Keratinocyte (primary cell): Measurements from ENCODE around the gene MAP1LC3A. TPM values are rescaled to one million over a fixed set of nuclear protein-coding genes. Genes with fewer than 3 reads are reported as not detected.
"Not testable (repeated sequence)": the region's sequence is repeated elsewhere in the genome, so short reads cannot be mapped to it uniquely, and the experiment has no call there.

Source experiments
- DNase-seq: peaks from one replicate; pipeline ENCODE4 v3.0.0-alpha.2; 2011; ENCODE audit warnings: low read depth, missing footprints, low spot score
- FAIRE-seq: peaks from 2 replicates; lab custom pipeline; 2011; peaks lifted over from hg19 to GRCh38; lab: Jason Lieb, UNC
- H2AFZ ChIP-seq: 2 replicates; pipeline ENCODE4 v1.6.0; 2012; ENCODE audit warnings: low read length, control low read depth, inconsistent platforms; ENCODE audit not compliant: control insufficient read depth
- H3K27ac ChIP-seq: 2 replicates; pipeline ENCODE4 v1.5.1; 2011; ENCODE audit warnings: low read length; ENCODE audit not compliant: control insufficient read depth, insufficient read depth
- H3K27me3 ChIP-seq: 3 replicates; pipeline ENCODE4 v1.6.0; 2011; ENCODE audit warnings: low read length; ENCODE audit not compliant: control insufficient read depth, insufficient read depth; ENCODE audit errors: extremely low read depth
- H3K36me3 ChIP-seq, 2 experiments: 2 replicates in 1 of 2; 3 replicates in 1 of 2; pipeline ENCODE4 v1.5.1; 2011; ENCODE audit warnings: low read length in 2 of 2, mild to moderate bottlenecking in 1 of 2; ENCODE audit not compliant: control insufficient read depth in 2 of 2, insufficient read depth in 2 of 2; ENCODE audit errors: extremely low read depth in 1 of 2
- H3K4me1 ChIP-seq: 3 replicates; pipeline ENCODE4 v1.5.1; 2011; ENCODE audit warnings: low read length; ENCODE audit not compliant: control insufficient read depth, insufficient read depth; ENCODE audit errors: extremely low read depth
- H3K4me2 ChIP-seq: 3 replicates; pipeline ENCODE4 v1.6.0; 2011; ENCODE audit warnings: low read depth, low read length; ENCODE audit not compliant: control insufficient read depth, insufficient read depth; ENCODE audit errors: extremely low read depth
- H3K4me3 ChIP-seq, 3 experiments: fragments of 200-600 bp in 1 of 3; sonication (generic) in 1 of 3; 2 replicates in 2 of 3; 3 replicates in 1 of 3; pipeline ENCODE4 v1.5.1; 2011 to 2016; ENCODE audit warnings: low read length in 3 of 3, mild to moderate bottlenecking in 3 of 3, control low read depth in 2 of 3, inconsistent platforms in 1 of 3, low read depth in 1 of 3, mixed read lengths in 1 of 3, mixed run types in 1 of 3, moderate library complexity in 1 of 3; ENCODE audit not compliant: control insufficient read depth in 2 of 3, insufficient read depth in 2 of 3; ENCODE audit errors: extremely low read depth in 1 of 3
- H3K79me2 ChIP-seq: 2 replicates; pipeline ENCODE4 v1.6.0; 2012; ENCODE audit warnings: low read length; ENCODE audit not compliant: control insufficient read depth, insufficient read depth
- H3K9ac ChIP-seq: 3 replicates; pipeline ENCODE4 v1.6.0; 2011; ENCODE audit warnings: low read length; ENCODE audit not compliant: control insufficient read depth, insufficient read depth; ENCODE audit errors: extremely low read depth
- H3K9me1 ChIP-seq: 3 replicates; pipeline ENCODE4 v1.6.0; 2011; ENCODE audit warnings: low read length; ENCODE audit not compliant: control insufficient read depth, insufficient read depth; ENCODE audit errors: extremely low read depth
- H3K9me3 ChIP-seq: 2 replicates; pipeline ENCODE4 v1.5.1; 2012; ENCODE audit warnings: low read depth, low read length; ENCODE audit not compliant: control insufficient read depth
- H4K20me1 ChIP-seq: 3 replicates; pipeline ENCODE4 v1.6.0; 2011; ENCODE audit warnings: low read length; ENCODE audit not compliant: control insufficient read depth, insufficient read depth; ENCODE audit errors: extremely low read depth
- EZH2 ChIP-seq: IDR thresholded peaks from one replicate; pipeline ENCODE4 v1.6.1; 2012; ENCODE audit warnings: inconsistent platforms, mild to moderate bottlenecking, low read length, moderate library complexity
- dilution Hi-C: fragments of 300-500 bp; cut with MboI; formaldehyde crosslinking; loops from one replicate; pipeline ENCODE4 v1.7.0; 2020; ENCODE audit warnings: low sequenced_read_pairs; ENCODE audit not compliant: extremely low pct_ligation_motif_present
- polyA plus RNA-seq, 5 experiments: library from polyadenylated mRNA; depleted of rRNA in 3 of 5; stranded (reverse) in 3 of 5; stranded (forward) in 1 of 5; unstranded in 1 of 5; fragments of >200 nt; gene quantifications; 1 replicate in 1 of 5; 2 replicates in 3 of 5; 3 replicates in 1 of 5; pipeline versions ENCODE4 v1.2.1 to v1.2.3, GENCODE V29; 2011 to 2012; ENCODE audit warnings: missing spikeins in 2 of 5, low read depth in 1 of 5, low replicate concordance in 1 of 5
- TF ChIP-seq, protein P1 (sequence below), 3 experiments: IDR thresholded peaks in 1 of 3; conservative IDR thresholded peaks in 1 of 3; optimal IDR thresholded peaks in 1 of 3; 2 replicates in 2 of 3; 3 replicates in 1 of 3; pipeline versions ENCODE3 to v1.5.1; 2011; ENCODE audit warnings: low read length in 3 of 3, mild to moderate bottlenecking in 3 of 3, moderate library complexity in 2 of 3, control low read depth in 1 of 3, inconsistent platforms in 1 of 3; ENCODE audit not compliant: insufficient read depth in 2 of 3; ENCODE audit errors: extremely low read depth in 1 of 3

The MAP1LC3A gene
- polyA plus RNA-seq, 1 donor (not counting 4 experiments of a cell fraction or from before 2014, with no cell fraction given): 1.7 TPM

DNA sequence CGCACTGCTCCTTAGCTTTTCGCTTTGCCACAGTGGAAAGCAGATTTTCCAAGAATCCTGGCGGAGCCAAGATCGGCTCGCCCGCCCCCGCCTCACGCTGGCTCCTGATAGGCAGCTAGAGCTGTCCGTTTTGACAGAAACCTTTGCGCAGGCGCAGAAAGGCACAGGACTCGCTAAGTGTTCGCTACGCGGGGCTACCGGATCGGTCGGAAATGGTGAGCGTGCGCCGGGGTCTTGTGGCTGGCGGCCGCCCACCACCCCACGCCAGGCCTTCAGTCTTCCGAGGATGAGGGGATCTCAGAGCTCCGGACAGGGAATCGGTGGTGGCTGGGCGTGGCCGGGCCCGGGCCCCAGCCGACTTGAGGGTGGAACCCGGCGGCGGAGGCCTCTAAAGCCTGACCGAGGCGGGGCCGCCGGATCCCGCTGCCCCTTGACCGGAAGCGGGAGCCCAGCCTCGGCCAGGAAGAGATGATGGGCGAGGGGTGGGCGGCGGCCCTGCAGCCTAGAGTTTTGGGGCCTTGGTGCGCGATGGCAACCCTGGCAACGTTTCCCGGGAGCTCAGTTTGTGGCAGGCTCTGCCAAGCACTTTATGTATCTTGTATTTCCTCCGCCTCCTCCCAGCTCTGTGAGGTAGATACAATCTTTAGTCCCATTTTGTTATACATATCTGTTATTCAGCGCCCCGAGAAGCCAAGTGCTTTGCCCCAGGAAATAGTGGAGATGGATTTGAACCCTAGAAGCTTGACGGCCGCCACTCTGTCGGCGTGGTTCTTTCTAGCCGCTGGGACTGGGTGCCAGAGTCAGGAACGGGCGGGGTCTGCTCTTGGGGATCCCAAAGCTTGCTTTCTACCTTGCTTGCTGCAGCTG, 42.0 kb upstream of the MAP1LC3A start, which contains the start of gene DYNLRB1:
Gene DYNLRB1, plus strand, starts transcription at position 176 of the 867 bp plus-strand sequence. Its CDS starts 37 bp downstream, at position 213.
- dilution Hi-C loops: no loop called here
- peaks cover 25% of the 10 kb centered on the region for H3K4me1 ChIP-seq

DNA sequence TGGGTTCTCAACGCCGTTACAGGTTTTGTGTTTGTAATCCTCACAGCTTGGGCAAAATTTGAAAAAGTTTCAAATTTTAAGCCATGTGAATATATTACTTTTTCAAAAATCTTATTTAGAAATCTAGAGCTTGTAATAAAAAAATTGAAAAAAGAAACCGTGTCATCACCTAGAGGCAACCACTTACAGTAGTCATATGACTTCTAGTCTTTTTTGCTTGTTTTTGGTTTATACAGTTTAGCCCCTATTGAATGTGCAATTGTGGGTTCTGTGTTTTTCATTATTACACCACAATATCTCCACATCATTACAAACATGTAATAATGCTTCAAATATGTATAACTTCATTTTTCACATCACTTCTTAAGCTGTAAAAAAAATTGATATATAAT, 41.4 kb upstream of the MAP1LC3A start:
- Histone ChIP-seq H3K4me2 (peak overlapping the region; percentile 69), H3K27ac (peak overlapping the region; percentile 96), H3K79me2 (peaks cover 53% of the 10 kb centered on the region), H3K9me3 (no peaks in the 10 kb centered on the region), H3K4me1 (peaks cover 25% of the 10 kb centered on the region), H3K9ac (peak overlapping the region; percentile 96), H3K27me3 (no peaks in the 10 kb centered on the region), H3K9me1 (no peaks in the 10 kb centered on the region), H4K20me1 (peaks cover 7% of the 10 kb centered on the region), H2AFZ (no peak overlapping the region), H3K36me3 (peaks cover 8 to 18% of the 10 kb centered on the region in 2 experiments), H3K4me3 (peak overlapping the region; percentile 83 to 98 (median 97))
- FAIRE-seq: no peak
- TF ChIP-seq, protein P1, sequence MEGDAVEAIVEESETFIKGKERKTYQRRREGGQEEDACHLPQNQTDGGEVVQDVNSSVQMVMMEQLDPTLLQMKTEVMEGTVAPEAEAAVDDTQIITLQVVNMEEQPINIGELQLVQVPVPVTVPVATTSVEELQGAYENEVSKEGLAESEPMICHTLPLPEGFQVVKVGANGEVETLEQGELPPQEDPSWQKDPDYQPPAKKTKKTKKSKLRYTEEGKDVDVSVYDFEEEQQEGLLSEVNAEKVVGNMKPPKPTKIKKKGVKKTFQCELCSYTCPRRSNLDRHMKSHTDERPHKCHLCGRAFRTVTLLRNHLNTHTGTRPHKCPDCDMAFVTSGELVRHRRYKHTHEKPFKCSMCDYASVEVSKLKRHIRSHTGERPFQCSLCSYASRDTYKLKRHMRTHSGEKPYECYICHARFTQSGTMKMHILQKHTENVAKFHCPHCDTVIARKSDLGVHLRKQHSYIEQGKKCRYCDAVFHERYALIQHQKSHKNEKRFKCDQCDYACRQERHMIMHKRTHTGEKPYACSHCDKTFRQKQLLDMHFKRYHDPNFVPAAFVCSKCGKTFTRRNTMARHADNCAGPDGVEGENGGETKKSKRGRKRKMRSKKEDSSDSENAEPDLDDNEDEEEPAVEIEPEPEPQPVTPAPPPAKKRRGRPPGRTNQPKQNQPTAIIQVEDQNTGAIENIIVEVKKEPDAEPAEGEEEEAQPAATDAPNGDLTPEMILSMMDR (optimal IDR thresholded peaks at IDR 0.05 in 1 of 3, IDR thresholded peaks at IDR 0.05 in 1 of 3, conservative IDR thresholded peaks at IDR 0.05 in 1 of 3; ENCODE audit: extremely low read depth in 1 of 3, insufficient read depth in 2 of 3, low read length in 3 of 3): no peak
- TF ChIP-seq EZH2: no peak
- dilution Hi-C loops: no loop called here
- DNase-seq: no peak

More for the DNA sequence above, 42.0 kb upstream of the MAP1LC3A start, which contains the start of gene DYNLRB1:
- Histone ChIP-seq H3K4me2 (peak within 1 kb of the TSS; percentile 88), H3K36me3 (peaks cover 9 to 15% of the 10 kb centered on the region in 2 experiments), H3K27me3 (no peaks in the 10 kb centered on the region), H3K79me2 (peaks cover 46% of the 10 kb centered on the region), H2AFZ (peak within 1 kb of the TSS; percentile 53), H3K9me3 (no peaks in the 10 kb centered on the region), H3K27ac (peak within 1 kb of the TSS; percentile 96), H4K20me1 (peaks cover 2% of the 10 kb centered on the region), H3K9ac (peak within 1 kb of the TSS; percentile 96), H3K4me3 (peak within 1 kb of the TSS; percentile 83 to 98 (median 97)), H3K9me1 (no peaks in the 10 kb centered on the region)
- DNase-seq (peak; percentile 81), FAIRE-seq (peak; percentile 13)
- TF ChIP-seq, protein P1 (optimal IDR thresholded peaks at IDR 0.05 in 1 of 3, IDR thresholded peaks at IDR 0.05 in 1 of 3, conservative IDR thresholded peaks at IDR 0.05 in 1 of 3; ENCODE audit: extremely low read depth in 1 of 3, insufficient read depth in 2 of 3, low read length in 3 of 3): no peak
- TF ChIP-seq EZH2: no peak

DNA sequence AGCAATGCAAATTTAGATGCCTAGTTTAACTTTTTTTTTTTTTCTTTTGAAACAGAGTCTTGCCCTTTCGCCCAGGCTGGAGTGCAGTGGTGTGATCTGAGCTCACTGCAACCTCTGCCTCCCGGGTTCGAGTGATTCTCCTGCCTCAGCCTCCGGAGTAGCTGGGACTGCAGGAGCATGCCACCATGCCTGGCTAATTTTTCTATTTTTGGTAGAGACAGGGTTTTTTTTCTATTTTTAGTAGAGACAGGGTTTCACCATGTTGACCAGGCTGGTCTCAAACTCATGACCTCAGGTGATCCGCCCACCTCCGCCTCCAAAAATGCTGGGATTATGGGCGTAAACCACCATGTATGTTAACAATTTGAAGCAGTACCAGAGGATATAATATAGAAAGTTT, 39.7 kb upstream of the MAP1LC3A start:
- Histone ChIP-seq H4K20me1 (peaks cover 13% of the 10 kb centered on the region), H3K79me2 (peaks cover 66% of the 10 kb centered on the region), H3K4me1 (peaks cover 20% of the 10 kb centered on the region), H3K36me3 (peaks cover 5 to 12% of the 10 kb centered on the region in 2 experiments)
- H3K4me2 ChIP-seq, H3K4me3 ChIP-seq, H3K27me3 ChIP-seq, H3K9me1 ChIP-seq, H2AFZ ChIP-seq, H3K9ac ChIP-seq, H3K27ac ChIP-seq, FAIRE-seq, dilution Hi-C loops, DNase-seq, H3K9me3 ChIP-seq: not testable (repeated sequence)
